ENCODE data around the gene KCNA3. TPM values are rescaled to one million over a fixed set of nuclear protein-coding genes. Genes with fewer than 3 reads are reported as not detected.

Gene KCNA3
- total and polyA plus RNA-seq, 3 experiments from 2014 or later = 38.4 to 94.0 (median 40.5) TPM

DNA sequence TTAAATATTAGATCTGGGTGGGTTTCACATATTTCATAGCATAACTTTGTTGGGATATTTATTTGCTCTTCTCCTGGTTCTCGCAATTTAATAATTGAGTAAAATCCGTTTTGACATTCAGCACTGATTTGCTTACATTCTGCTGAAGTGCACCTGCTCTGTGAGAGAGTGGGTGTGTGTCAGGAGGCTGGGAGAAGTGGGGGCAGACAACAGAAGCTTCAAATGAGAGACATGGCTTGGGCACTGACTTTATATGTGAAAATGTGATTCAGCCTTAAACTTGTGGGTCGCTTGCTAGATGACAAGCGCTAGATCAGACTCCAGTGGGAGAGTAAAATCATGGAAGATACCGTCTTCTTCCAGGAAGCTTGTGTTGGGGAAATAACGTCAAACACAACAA is 36.2 kb downstream of the KCNA3 start:
- no peak for DNase-seq
- Mint-ChIP-seq H3K4me1 (peaks cover 61 to 100% (median 94%) of the 10 kb centered on the region in 3 donors), H3K27me3 (no peaks in the 10 kb centered on the region), H3K9me3 (peaks cover 0 to 4% (median 0%) of the 10 kb centered on the region in 5 donors), H3K27ac (peak overlapping the region; percentile 77 to 93 (median 85)), H3K36me3 (peaks cover 0 to 6% (median 0%) of the 10 kb centered on the region in 3 donors), H3K4me3 (peak overlapping the region in 3 of 7 donors; percentile 2 to 71 (median 13))
- H3K4me3 ChIP-seq (ENCODE audit: low read length) = no peak overlapping the region
- POLR2A ChIA-PET = interaction anchor here (1.1 to 1.9 kb wide), 4 partner anchors 10 to 35 kb away, joined by 3 to 5 read pairs (median 4); no protein-coding TSS in a partner anchor
- H3K36me3 ChIP-seq (ENCODE audit: insufficient read depth, low read length) = no peaks in the 10 kb centered on the region
- no peaks in the 10 kb centered on the region for H3K27me3 ChIP-seq (ENCODE audit: insufficient read depth, low read length, poor library complexity, severe bottlenecking)
- no peaks in the 10 kb centered on the region for H3K9me3 ChIP-seq (ENCODE audit: low read length)
- peaks cover 98% of the 10 kb centered on the region for H3K4me1 ChIP-seq (ENCODE audit: insufficient read depth, low read length)
- no peak overlapping the region for H3K27ac ChIP-seq (ENCODE audit: low read depth, low read length)
- CTCF ChIA-PET = interaction anchor here (0.8 to 6.3 kb wide), 9 partner anchors 10 to 145 kb away, joined by 3 to 44 read pairs (median 6); partner anchors contain the start of gene KCNA3

DNA sequence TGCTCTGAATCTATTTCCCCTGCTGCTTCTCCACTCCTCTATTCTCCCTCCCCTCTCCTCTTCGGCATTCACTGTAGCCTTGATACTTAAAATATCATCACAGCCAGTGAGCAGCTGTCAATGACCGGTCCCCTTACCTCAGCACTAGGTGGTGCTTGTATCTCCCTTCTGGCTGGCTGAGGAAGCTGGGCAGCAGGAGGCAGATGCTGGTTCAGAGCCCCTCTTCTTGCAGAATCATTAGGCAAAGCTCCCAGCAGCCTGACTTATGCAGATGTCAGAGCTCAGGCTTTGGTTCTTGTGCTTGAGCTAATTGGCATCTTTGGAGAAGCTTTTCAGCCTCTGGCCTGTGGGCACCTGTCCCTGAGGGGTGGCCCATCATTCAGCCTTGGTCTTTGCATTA is 36.7 kb downstream of the KCNA3 start:
- no peak for DNase-seq
- H3K9me3 Mint-ChIP-seq = peaks cover 0 to 4% (median 0%) of the 10 kb centered on the region in 5 donors
- H3K4me1 ChIP-seq (ENCODE audit: insufficient read depth, low read length) = peaks cover 98% of the 10 kb centered on the region
- H3K27me3 Mint-ChIP-seq = no peaks in the 10 kb centered on the region
- ChIA-PET CTCF (interaction anchor here (0.8 to 6.3 kb wide), 10 partner anchors 10 to 146 kb away, joined by 3 to 44 read pairs (median 6); partner anchors contain the start of gene KCNA3), POLR2A (interaction anchor here (0.7 to 1.9 kb wide), 5 partner anchors 10 to 35 kb away, joined by 3 to 5 read pairs (median 4); no protein-coding TSS in a partner anchor)
- H3K36me3 Mint-ChIP-seq = peaks cover 0 to 6% (median 0%) of the 10 kb centered on the region in 3 donors
- H3K4me1 Mint-ChIP-seq = peaks cover 56 to 100% (median 94%) of the 10 kb centered on the region in 3 donors
- no peaks in the 10 kb centered on the region for H3K36me3 ChIP-seq (ENCODE audit: insufficient read depth, low read length)
- H3K27me3 ChIP-seq (ENCODE audit: insufficient read depth, low read length, poor library complexity, severe bottlenecking) = no peaks in the 10 kb centered on the region
- H3K4me3 Mint-ChIP-seq = peak overlapping the region in 6 of 7 donors; percentile 23 to 78 (median 50)
- H3K27ac ChIP-seq (ENCODE audit: low read depth, low read length) = no peak overlapping the region
- H3K27ac Mint-ChIP-seq = peak overlapping the region; percentile 4 to 93 (median 84)
- H3K9me3 ChIP-seq (ENCODE audit: low read length) = no peaks in the 10 kb centered on the region
- H3K4me3 ChIP-seq (ENCODE audit: low read length) = no peak overlapping the region

DNA sequence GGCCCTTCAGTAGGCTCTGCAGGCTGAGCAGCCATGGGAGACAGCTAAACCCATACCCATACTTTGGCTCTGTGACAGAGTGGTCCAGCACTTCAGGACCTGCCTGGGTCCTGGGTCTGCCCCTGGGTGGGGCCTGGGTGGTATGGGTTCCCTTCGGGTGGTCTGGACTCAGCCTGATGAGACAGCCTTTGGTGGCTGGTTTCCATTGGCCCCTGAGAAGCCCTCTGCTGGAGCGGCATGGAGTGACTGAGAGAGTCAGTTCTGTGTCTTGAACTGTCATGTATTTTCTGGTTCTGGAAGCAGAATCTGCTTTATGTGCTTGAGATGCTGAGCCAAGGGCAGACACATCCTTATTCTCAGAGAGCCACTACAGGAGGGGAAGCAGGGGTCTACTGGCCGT is 37.3 kb downstream of the KCNA3 start:
- Histone ChIP-seq H3K27me3 (ENCODE audit: insufficient read depth, low read length, poor library complexity, severe bottlenecking) (no peaks in the 10 kb centered on the region), H3K4me1 (ENCODE audit: insufficient read depth, low read length) (peaks cover 98% of the 10 kb centered on the region), H3K36me3 (ENCODE audit: insufficient read depth, low read length) (no peaks in the 10 kb centered on the region), H3K27ac (ENCODE audit: low read depth, low read length) (no peak overlapping the region), H3K4me3 (ENCODE audit: low read length) (no peak overlapping the region), H3K9me3 (ENCODE audit: low read length) (no peaks in the 10 kb centered on the region)
- CTCF ChIA-PET = interaction anchor here (1.0 to 6.3 kb wide), 11 partner anchors 11 to 150 kb away, joined by 3 to 44 read pairs (median 4); partner anchors contain the start of gene KCNA3
- peaks cover 0 to 6% (median 0%) of the 10 kb centered on the region in 3 donors for H3K36me3 Mint-ChIP-seq
- H3K27me3 Mint-ChIP-seq = no peaks in the 10 kb centered on the region
- no peak for DNase-seq
- POLR2A ChIA-PET = interaction anchor here (1.1 to 1.4 kb wide), 2 partner anchors 11 to 25 kb away, joined by 3 to 4 read pairs; no protein-coding TSS in a partner anchor
- peak overlapping the region in 5 of 7 donors; percentile 23 to 71 (median 41) for H3K4me3 Mint-ChIP-seq
- peak overlapping the region; percentile 36 to 93 (median 84) for H3K27ac Mint-ChIP-seq
- H3K9me3 Mint-ChIP-seq = peaks cover 0 to 4% (median 0%) of the 10 kb centered on the region in 5 donors
- H3K4me1 Mint-ChIP-seq = peaks cover 50 to 96% (median 90%) of the 10 kb centered on the region in 3 donors

DNA sequence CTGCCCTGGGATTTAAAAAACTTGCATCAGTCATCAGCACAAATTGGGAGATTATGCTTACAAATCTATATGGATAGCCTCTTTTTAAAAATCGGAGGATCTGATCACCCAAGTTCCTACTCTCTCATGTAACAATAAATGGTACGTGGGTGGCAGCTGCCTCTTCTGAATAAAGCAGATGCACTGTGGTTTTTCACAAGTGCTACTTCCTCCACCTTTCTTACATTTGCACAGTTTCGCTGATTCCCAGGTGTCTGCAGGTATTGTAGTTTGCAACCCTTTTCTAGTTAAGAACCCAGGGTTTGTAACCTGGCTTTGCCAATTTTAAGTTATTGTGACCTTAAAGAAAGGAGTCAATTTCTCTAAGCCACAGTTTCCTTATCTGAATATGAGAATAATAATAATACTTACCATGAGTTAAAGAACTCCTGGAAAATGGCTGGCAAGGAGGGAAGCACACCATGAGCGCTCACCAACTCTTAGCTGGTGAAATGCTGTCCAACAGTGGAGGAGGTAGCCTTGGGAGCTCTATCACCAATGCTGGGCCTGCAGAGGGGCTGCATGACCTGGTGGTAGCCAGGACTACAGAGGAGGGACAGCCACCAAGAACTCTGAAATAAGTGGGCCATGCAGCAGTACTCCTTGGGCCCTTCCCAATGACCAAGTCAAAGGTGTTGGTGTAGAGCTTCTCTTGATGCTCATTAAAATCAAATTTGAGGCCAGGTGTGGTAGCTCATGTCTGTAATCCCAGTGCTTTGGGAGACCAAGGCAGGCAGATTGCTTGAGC is 38.4 kb downstream of the KCNA3 start:
- POLR2A ChIA-PET = interaction anchor here (0.6 to 3.9 kb wide), 4 partner anchors 10 to 147 kb away, joined by 3 to 21 read pairs (median 3); no protein-coding TSS in a partner anchor
- peaks cover 40 to 84% (median 80%) of the 10 kb centered on the region in 3 donors for H3K4me1 Mint-ChIP-seq
- no peaks in the 10 kb centered on the region for H3K27me3 ChIP-seq (ENCODE audit: insufficient read depth, low read length, poor library complexity, severe bottlenecking)
- H3K27ac Mint-ChIP-seq = peak overlapping the region in 6 of 8 donors; percentile 92 to 98 (median 94)
- H3K36me3 ChIP-seq (ENCODE audit: insufficient read depth, low read length) = no peaks in the 10 kb centered on the region
- H3K4me1 ChIP-seq (ENCODE audit: insufficient read depth, low read length) = peaks cover 98% of the 10 kb centered on the region
- peak overlapping the region; percentile 63 to 85 (median 78) for H3K4me3 Mint-ChIP-seq
- H3K4me3 ChIP-seq (ENCODE audit: low read length) = peak overlapping the region; percentile 26
- CTCF ChIA-PET = interaction anchor here (1.0 to 6.3 kb wide), 11 partner anchors 12 to 151 kb away, joined by 3 to 44 read pairs (median 7); partner anchors contain the start of gene KCNA3
- DNase-seq = peak in 2 of 5 donors; percentile 30 to 36
- H3K9me3 ChIP-seq (ENCODE audit: low read length) = no peaks in the 10 kb centered on the region
- H3K9me3 Mint-ChIP-seq = peaks cover 0 to 4% (median 0%) of the 10 kb centered on the region in 5 donors
- H3K27ac ChIP-seq (ENCODE audit: low read depth, low read length) = no peak overlapping the region
- peaks cover 0 to 6% (median 0%) of the 10 kb centered on the region in 3 donors for H3K36me3 Mint-ChIP-seq
- H3K27me3 Mint-ChIP-seq = no peaks in the 10 kb centered on the region

DNA sequence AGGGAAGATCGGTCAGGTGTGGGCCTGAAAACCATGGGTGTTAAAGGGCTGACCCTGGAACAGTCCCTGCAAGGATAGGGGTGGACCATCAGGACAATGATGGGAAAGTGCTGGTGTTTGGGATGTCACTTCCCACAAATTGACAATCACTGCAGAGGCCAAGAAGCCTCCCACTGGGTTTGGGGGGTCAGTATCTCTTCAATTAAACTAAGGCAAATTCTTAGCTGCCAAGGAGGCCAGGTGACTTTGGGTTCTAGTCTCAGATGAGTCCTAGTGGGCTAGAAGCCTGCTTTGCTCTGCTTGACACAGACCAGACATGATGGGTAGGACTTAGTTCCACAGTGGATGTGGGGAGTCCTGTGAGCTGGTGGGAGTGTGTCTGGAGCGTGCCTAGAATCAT is 39.3 kb downstream of the KCNA3 start:
- Histone ChIP-seq H3K9me3 (ENCODE audit: low read length) (no peaks in the 10 kb centered on the region), H3K36me3 (ENCODE audit: insufficient read depth, low read length) (no peaks in the 10 kb centered on the region), H3K27ac (ENCODE audit: low read depth, low read length) (no peak overlapping the region), H3K4me1 (ENCODE audit: insufficient read depth, low read length) (peaks cover 100% of the 10 kb centered on the region), H3K4me3 (ENCODE audit: low read length) (peak overlapping the region; percentile 30), H3K27me3 (ENCODE audit: insufficient read depth, low read length, poor library complexity, severe bottlenecking) (no peaks in the 10 kb centered on the region)
- Mint-ChIP-seq H3K36me3 (peaks cover 0 to 4% (median 0%) of the 10 kb centered on the region in 3 donors), H3K27me3 (no peaks in the 10 kb centered on the region), H3K4me1 (peaks cover 34 to 75% (median 74%) of the 10 kb centered on the region in 3 donors), H3K9me3 (peaks cover 0 to 3% (median 0%) of the 10 kb centered on the region in 5 donors), H3K27ac (peak overlapping the region in 6 of 8 donors; percentile 92 to 98 (median 94)), H3K4me3 (peak overlapping the region in 6 of 7 donors; percentile 76 to 85 (median 78))
- ChIA-PET POLR2A (interaction anchor here (0.7 to 3.9 kb wide), 2 partner anchors 11 to 16 kb away, joined by 3 to 21 read pairs; no protein-coding TSS in a partner anchor), CTCF (interaction anchor here (1.1 to 6.3 kb wide), 9 partner anchors 9 to 146 kb away, joined by 3 to 44 read pairs (median 8); partner anchors contain the start of gene KCNA3)
- no peak for DNase-seq

DNA sequence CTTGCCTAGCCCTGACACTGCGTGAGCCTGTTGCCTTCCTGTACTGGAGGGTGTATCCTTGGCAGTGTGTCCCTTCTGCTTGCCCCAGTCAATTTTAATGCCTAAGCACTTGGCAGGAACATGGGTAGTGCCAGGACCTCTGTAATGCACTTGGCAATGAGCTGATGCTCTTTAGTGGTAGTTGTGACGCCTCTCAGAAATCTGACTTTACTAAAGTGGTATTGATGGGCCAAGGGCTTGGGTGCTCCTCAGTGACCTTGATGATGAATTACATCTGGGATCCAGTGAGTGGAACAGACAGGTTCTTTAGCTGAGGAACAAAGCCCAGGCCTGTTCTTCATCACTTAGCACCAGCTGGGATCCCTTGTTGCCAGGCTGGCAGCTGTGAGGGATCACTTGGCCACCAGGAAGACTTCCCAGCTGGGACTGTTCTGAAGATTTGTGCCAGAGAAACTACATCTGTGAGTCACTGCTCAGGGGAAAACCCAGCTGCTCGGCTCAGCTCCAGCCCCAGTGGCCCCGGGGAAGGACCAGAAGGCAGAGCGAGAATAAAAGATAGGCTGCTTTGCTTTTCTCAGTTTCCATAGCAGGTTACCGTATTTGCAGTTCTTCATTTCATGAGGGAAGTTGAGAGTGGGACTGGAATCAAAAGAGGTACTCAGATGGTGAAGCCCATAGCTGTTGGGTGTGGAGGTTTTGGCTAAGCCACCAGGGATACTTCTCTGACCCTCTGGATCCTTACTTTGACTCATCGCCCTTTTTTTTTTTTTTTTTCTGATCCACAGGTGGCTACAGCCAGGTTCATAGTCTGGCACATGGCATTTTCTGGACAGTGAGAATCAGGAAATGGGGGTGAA is 40.1 kb downstream of the KCNA3 start:
- H3K36me3 Mint-ChIP-seq = no peaks in the 10 kb centered on the region
- H3K27me3 ChIP-seq (ENCODE audit: insufficient read depth, low read length, poor library complexity, severe bottlenecking) = no peaks in the 10 kb centered on the region
- peaks cover 27 to 70% (median 67%) of the 10 kb centered on the region in 3 donors for H3K4me1 Mint-ChIP-seq
- H3K9me3 ChIP-seq (ENCODE audit: low read length) = no peaks in the 10 kb centered on the region
- H3K27me3 Mint-ChIP-seq = no peaks in the 10 kb centered on the region
- no peak overlapping the region for H3K27ac ChIP-seq (ENCODE audit: low read depth, low read length)
- DNase-seq = peak in 4 of 5 donors; percentile 29 to 81 (median 44)
- ChIA-PET CTCF (interaction anchor here (0.7 to 6.3 kb wide), 11 partner anchors 10 to 148 kb away, joined by 3 to 44 read pairs (median 5); no protein-coding TSS in a partner anchor), POLR2A (interaction anchor here (1.2 to 3.9 kb wide), 3 partner anchors 12 to 40 kb away, joined by 3 to 21 read pairs (median 5); partner anchors contain the start of gene KCNA3)
- peak overlapping the region in 6 of 8 donors; percentile 92 to 98 (median 94) for H3K27ac Mint-ChIP-seq
- peak overlapping the region; percentile 30 for H3K4me3 ChIP-seq (ENCODE audit: low read length)
- no peaks in the 10 kb centered on the region for H3K9me3 Mint-ChIP-seq
- no peaks in the 10 kb centered on the region for H3K36me3 ChIP-seq (ENCODE audit: insufficient read depth, low read length)
- peaks cover 96% of the 10 kb centered on the region for H3K4me1 ChIP-seq (ENCODE audit: insufficient read depth, low read length)
- H3K4me3 Mint-ChIP-seq = peak overlapping the region; percentile 3 to 84 (median 78)

DNA sequence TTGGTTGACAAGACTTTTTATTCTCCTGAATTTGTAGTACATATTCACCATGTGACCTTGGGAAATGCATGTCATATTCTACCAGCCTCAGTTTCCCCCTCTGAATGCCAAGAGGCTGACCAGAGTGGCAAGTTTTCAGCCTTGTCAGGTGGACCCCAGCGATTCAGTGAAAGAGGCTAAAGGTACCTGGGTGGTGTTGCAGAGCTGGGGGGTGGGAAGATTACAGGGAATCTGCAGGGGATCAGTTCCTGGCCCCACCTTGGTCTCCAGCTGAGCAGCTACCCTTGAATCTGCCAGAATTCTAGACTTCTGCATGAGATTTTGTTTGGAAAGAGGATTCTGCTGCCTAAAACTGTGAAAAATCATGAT is 40.7 kb downstream of the KCNA3 start:
- Histone ChIP-seq H3K4me1 (ENCODE audit: insufficient read depth, low read length) (peaks cover 90% of the 10 kb centered on the region), H3K36me3 (ENCODE audit: insufficient read depth, low read length) (no peaks in the 10 kb centered on the region), H3K27me3 (ENCODE audit: insufficient read depth, low read length, poor library complexity, severe bottlenecking) (no peaks in the 10 kb centered on the region), H3K4me3 (ENCODE audit: low read length) (no peak overlapping the region), H3K27ac (ENCODE audit: low read depth, low read length) (no peak overlapping the region), H3K9me3 (ENCODE audit: low read length) (no peaks in the 10 kb centered on the region)
- CTCF ChIA-PET = interaction anchor here (1.3 to 6.3 kb wide), 7 partner anchors 14 to 149 kb away, joined by 3 to 44 read pairs (median 5); no protein-coding TSS in a partner anchor
- no peak for DNase-seq
- POLR2A ChIA-PET = interaction anchor here (1.2 to 3.9 kb wide), 3 partner anchors 12 to 40 kb away, joined by 3 to 21 read pairs (median 5); partner anchors contain the start of gene KCNA3
- peaks cover 26 to 69% (median 65%) of the 10 kb centered on the region in 3 donors for H3K4me1 Mint-ChIP-seq
- H3K27ac Mint-ChIP-seq = peak overlapping the region in 6 of 8 donors; percentile 92 to 98 (median 94)
- no peaks in the 10 kb centered on the region for H3K36me3 Mint-ChIP-seq
- H3K4me3 Mint-ChIP-seq = peak overlapping the region; percentile 3 to 84 (median 78)
- no peaks in the 10 kb centered on the region for H3K27me3 Mint-ChIP-seq
- no peaks in the 10 kb centered on the region for H3K9me3 Mint-ChIP-seq

All from CD8-positive, alpha-beta memory T cell (primary cell).